Psoas muscle (tissue), 8 donors: ENCODE data around the gene MS4A8. TPM values are rescaled to one million over a fixed set of nuclear protein-coding genes. Genes with fewer than 3 reads are reported as not detected.

Experiments used
- ATAC-seq, 4 donors: fragments of 200-7000 bp; cut with Tn5 transposase; one replicate each; pipeline ENCODE4 v1.9.1; 2020; ENCODE audit warnings: moderate library complexity in 3 of 4, mild to moderate bottlenecking in 2 of 4
- DNase-seq, 2 donors: peaks; one replicate each; pipeline ENCODE4 v3.0.0-alpha.2; 2020
- H3K27ac ChIP-seq: fragments of 200-600 bp; one replicate; pipeline ENCODE4 v1.8.0; 2022
- H3K27me3 ChIP-seq, 3 donors: fragments of 200-600 bp in 1 of 3; one replicate each; pipeline versions ENCODE4 v1.6.1 to v1.8.0; 2013 to 2022; ENCODE audit warnings: low read length in 2 of 3, mild to moderate bottlenecking in 2 of 3, moderate library complexity in 1 of 3; ENCODE audit not compliant: insufficient read depth in 3 of 3
- H3K36me3 ChIP-seq, 2 donors: fragments of 200-600 bp in 1 of 2; one replicate each; pipeline versions ENCODE4 v1.6.1 to v1.8.0; 2013 to 2022; ENCODE audit warnings: low read depth in 1 of 2, mild to moderate bottlenecking in 1 of 2, moderate library complexity in 1 of 2; ENCODE audit not compliant: insufficient read depth in 1 of 2
- H3K4me1 ChIP-seq: fragments of 200-600 bp; one replicate; pipeline ENCODE4 v1.8.0; 2022
- H3K4me3 ChIP-seq: fragments of 200-600 bp; one replicate; pipeline ENCODE4 v1.8.0; 2022; ENCODE audit warnings: mild to moderate bottlenecking
- H3K9me3 ChIP-seq: fragments of 200-600 bp; one replicate; pipeline ENCODE4 v1.8.0; 2022
- WGBS, 3 donors: extraction: QIAGEN DNeasy Blood & Tissue Kit; methylation state at CpG; one replicate each; pipeline versions ENCODE4 v1.1.6 to v1.1.7; 2013; 5-methylcytosine and 5-hydroxymethylcytosine counted together
- intact Hi-C, 2 donors: fragments of 100-400 bp; cut with DNase I; formaldehyde crosslinking; loops; one replicate each; pipeline versions ENCODE4 v1.11.0 to v1.14.2; 2022
- polyA plus RNA-seq, 3 donors: library from polyadenylated mRNA; stranded (reverse); fragments of 200-250 nt; gene quantifications; one replicate each; pipeline ENCODE4 v1.2.3, GENCODE V29; 2013
- total RNA-seq, 4 donors: library from RNA; stranded (reverse); fragmentation: NEBNext Ultra II Directional in 2 of 4; extraction: Animal tissue kit (Norgen Biotek cat#: 25700) in 2 of 4; gene quantifications; one replicate each; pipeline versions ENCODE4 v1.2.1 to v1.2.4, GENCODE V29; 2021 to 2023
- TF ChIP-seq, protein P1 (sequence below): fragments of 200-600 bp; IDR thresholded peaks from one replicate; pipeline ENCODE4 v1.8.0; 2022; ENCODE audit warnings: antibody characterized with exemption
- donor health status: healthy with polysubstance abuse.
- donor health status: DM: no; HTN: no; CAD: no; lungs with moderate emphysema.
- donor health status: Bipolar disorder and iron deficiency.
- donor health status: healthy.
- donor health status: DM: yes; HTN: yes; CAD: no.
- donor health status: DM: no; HTN: no; CAD: no.
- donor health status: DM: no; HTN: no; CAD: no.
- donor health status: DM: yes; HTN: yes; CAD: no.

Gene MS4A8
- total and polyA plus RNA-seq, 7 donors = 0.10 to 0.47 (median 0.23) TPM; not detected in 2

DNA sequence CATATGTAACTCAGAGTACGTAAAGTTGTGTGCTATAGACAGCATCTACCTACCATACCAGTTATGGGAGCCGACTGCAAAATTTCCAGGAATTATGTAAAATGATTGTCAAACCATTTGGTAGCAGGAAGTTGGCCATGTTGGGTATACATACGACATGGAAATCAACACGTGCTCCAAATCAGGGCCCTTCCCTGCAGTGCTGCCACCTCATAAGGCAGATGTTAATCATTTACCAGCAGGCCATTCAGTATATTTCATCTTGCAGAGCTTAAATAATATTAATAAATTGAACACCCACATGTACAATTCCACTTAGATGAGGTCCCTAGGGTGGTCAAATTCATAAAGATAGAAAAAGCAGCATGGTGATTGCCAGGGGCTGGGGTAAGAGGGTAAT is 34.9 kb downstream of the MS4A8 start:
- no peaks in the 10 kb centered on the region for H3K9me3 ChIP-seq
- intact Hi-C loops = no loop called here
- peaks cover 0 to under 1% (median 0%) of the 10 kb centered on the region in 3 donors for H3K27me3 ChIP-seq
- WGBS, 3 donors = 84 to 88% (median 87%) methylated on average over 4 of the region's 4 CpGs
- no peak overlapping the region for H3K27ac ChIP-seq
- no peak for ATAC-seq
- no peaks in the 10 kb centered on the region for H3K4me1 ChIP-seq
- TF ChIP-seq, protein P1, sequence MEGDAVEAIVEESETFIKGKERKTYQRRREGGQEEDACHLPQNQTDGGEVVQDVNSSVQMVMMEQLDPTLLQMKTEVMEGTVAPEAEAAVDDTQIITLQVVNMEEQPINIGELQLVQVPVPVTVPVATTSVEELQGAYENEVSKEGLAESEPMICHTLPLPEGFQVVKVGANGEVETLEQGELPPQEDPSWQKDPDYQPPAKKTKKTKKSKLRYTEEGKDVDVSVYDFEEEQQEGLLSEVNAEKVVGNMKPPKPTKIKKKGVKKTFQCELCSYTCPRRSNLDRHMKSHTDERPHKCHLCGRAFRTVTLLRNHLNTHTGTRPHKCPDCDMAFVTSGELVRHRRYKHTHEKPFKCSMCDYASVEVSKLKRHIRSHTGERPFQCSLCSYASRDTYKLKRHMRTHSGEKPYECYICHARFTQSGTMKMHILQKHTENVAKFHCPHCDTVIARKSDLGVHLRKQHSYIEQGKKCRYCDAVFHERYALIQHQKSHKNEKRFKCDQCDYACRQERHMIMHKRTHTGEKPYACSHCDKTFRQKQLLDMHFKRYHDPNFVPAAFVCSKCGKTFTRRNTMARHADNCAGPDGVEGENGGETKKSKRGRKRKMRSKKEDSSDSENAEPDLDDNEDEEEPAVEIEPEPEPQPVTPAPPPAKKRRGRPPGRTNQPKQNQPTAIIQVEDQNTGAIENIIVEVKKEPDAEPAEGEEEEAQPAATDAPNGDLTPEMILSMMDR = no peak
- no peak for DNase-seq
- H3K4me3 ChIP-seq = no peak overlapping the region
- H3K36me3 ChIP-seq = no peaks in the 10 kb centered on the region

DNA sequence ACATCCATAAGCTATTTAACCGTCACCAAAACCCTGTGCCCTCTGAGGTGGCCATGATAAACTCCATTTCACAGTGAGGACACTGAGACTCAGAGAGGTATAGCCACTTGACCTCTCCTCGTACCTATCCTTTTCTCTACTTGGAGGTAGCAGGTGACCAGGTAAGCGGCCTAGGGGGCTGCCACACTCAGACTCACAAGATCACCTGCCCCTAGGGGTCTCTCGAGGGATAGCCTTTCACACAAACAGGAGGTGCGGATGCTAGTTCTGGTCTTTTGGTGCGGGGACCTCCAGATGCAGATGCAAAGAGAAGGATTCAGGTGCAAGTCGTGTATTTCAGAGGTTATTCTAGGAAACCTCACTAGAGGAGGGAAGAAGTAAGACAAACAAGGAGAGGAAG is 39.7 kb downstream of the MS4A8 start:
- H3K27me3 ChIP-seq = peaks cover 0 to 2% (median 0%) of the 10 kb centered on the region in 3 donors
- H3K4me3 ChIP-seq = no peak overlapping the region
- H3K27ac ChIP-seq = no peak overlapping the region
- DNase-seq (no peak), ATAC-seq (no peak)
- H3K9me3 ChIP-seq = no peaks in the 10 kb centered on the region
- WGBS, 3 donors = 58 to 71% (median 68%) methylated on average over 7 of the region's 7 CpGs
- intact Hi-C loops = no loop called here
- no peaks in the 10 kb centered on the region for H3K36me3 ChIP-seq
- no peaks in the 10 kb centered on the region for H3K4me1 ChIP-seq
- TF ChIP-seq, protein P1 = no peak

DNA sequence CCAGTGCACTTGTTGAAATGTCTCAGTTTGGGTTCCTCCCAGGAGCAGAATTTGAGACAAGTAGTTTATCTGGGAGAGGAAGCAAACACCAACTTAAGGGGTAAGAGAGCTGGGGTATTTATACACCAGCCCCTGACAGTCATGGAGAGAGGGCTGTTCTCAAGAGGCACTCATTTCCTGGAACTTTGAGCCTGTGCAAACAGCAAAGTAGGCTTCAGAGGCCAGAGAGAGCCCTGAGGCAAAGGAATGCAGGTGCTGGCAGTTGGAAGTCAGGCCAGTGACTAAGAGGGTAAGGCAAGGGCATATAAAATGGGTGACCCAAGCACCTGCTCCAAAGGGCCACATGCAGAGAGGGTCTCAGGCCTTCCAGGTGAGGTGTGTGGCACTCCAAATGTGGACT is 41.2 kb downstream of the MS4A8 start:
- no peaks in the 10 kb centered on the region for H3K36me3 ChIP-seq
- intact Hi-C loops = no loop called here
- peaks cover 0 to 2% (median 0%) of the 10 kb centered on the region in 3 donors for H3K27me3 ChIP-seq
- H3K4me1 ChIP-seq = no peaks in the 10 kb centered on the region
- ATAC-seq (no peak), DNase-seq (no peak)
- no peaks in the 10 kb centered on the region for H3K9me3 ChIP-seq
- TF ChIP-seq, protein P1 = no peak
- H3K27ac ChIP-seq = no peak overlapping the region
- H3K4me3 ChIP-seq = no peak overlapping the region

DNA sequence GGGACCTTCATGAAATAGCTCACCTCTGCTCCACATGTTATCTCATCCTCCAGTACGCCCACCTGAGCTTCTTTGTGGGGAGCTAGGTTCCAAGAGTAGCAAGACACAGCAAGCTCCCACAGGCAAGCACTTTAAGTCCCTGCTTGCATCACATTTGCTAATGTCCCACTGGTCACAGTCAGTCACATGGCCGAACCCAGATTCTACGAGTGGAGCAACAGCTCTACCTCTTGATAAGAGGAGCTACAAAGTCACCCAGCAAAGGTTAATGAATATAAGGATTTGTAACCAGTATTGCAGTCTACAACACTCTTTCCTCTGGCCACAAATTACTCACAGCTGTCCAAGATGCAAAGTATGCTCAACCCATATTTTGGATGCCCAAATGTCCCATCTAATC is 42.0 kb downstream of the MS4A8 start:
- ATAC-seq (no peak), DNase-seq (no peak)
- Histone ChIP-seq H3K27me3 (peaks cover 0 to 2% (median 0%) of the 10 kb centered on the region in 3 donors), H3K36me3 (no peaks in the 10 kb centered on the region), H3K9me3 (no peaks in the 10 kb centered on the region), H3K27ac (no peak overlapping the region), H3K4me3 (no peak overlapping the region), H3K4me1 (no peaks in the 10 kb centered on the region)
- TF ChIP-seq, protein P1 = no peak
- 85 to 86% (median 85%) methylated on average over 3 of the region's 3 CpGs for WGBS, 3 donors
- intact Hi-C loops = no loop called here

DNA sequence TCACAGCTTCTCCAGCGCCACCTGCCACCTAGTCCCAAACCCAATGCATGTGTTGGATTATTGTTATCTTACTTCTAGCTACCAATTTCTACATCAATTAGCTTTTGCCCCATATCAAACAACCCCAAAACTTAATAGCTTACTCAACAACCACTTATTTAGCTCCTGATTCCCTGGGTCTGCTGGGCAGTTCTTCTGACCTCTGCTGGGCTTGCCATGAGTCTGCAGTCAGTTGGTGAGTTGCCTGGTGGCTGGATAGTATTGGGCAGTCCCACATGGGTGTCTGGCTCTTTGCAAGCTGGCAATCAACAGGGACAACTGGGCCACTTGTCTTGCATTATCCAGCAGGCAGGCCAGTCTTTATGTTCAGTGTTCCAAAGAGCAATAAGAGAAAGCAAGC is 43.6 kb downstream of the MS4A8 start:
- H3K9me3 ChIP-seq = no peaks in the 10 kb centered on the region
- 78 to 91% (median 81%) methylated on average over 1 of the region's 1 CpG for WGBS, 3 donors
- peaks cover 0 to 2% (median 0%) of the 10 kb centered on the region in 3 donors for H3K27me3 ChIP-seq
- TF ChIP-seq, protein P1 = no peak
- intact Hi-C loops = no loop called here
- DNase-seq (no peak), ATAC-seq (no peak)
- H3K27ac ChIP-seq = no peak overlapping the region
- H3K4me3 ChIP-seq = no peak overlapping the region
- no peaks in the 10 kb centered on the region for H3K4me1 ChIP-seq
- H3K36me3 ChIP-seq = no peaks in the 10 kb centered on the region
